NCI-H1048 (cell line): ENCODE measurements around the gene CHIC2.
A peak's percentile ranks its signal among the peaks of the same experiment; 100 is the strongest.

Experiments
- DNase-seq: peaks from one replicate; lab custom pipeline; 2025; lab: John Stamatoyannopoulos, UW

Gene CHIC2

DNA sequence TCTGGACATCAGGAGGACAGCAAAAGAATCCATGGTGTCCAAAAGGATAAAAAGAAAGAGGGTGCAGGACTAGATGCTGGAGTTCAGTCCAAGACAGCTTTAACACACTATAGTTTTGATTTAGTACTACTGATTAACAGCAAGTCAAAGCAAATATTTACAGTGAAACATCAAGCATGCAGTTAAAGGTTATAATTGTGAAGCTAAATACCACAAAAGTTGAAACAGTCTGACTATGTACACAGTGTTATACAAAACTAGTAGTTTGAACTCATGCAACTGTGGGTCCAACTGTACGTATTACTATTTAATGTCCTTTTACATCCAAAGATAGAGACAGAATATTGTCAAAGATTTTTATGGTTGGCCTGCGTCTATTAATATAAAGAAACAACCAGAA lies 57.6 kb downstream of the CHIC2 start:
- no peak for DNase-seq

DNA sequence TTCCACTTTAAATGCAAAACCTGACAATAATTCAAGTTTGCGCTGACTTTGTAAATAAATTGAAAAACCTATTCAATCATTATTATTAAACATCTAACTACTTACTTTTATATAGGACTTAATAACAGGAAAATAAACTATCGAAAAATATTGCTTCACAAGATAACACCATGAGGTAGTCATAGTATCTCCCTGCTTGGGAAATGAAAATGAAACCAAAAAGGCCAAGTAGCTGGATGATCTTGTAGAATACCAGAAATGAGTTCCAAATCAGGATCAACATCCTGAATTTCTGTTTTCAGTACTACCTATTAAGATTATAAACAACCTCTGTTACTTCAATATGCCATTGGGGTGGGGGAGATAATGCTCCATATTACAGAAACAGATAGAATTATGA lies 58.9 kb downstream of the CHIC2 start:
- no peak for DNase-seq

DNA sequence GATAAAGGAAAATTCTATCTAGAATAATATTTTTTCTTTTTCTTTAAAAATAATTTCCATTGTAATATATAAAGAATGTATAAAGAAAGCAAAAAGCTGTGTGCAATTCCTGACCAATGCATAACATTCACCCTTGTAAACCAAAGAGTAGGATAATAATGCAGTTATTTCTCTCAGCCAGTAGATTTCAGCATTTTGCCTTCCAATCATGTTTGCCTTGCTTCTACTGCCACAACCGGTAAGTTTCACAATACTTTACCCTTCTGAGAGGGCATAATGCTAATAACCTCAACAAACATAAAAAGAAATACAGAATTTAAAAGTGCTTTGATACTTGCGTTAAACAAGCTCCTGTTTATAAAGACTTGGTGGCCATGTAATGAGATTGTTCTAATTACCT lies 59.9 kb downstream of the CHIC2 start:
- DNase-seq: no peak

DNA sequence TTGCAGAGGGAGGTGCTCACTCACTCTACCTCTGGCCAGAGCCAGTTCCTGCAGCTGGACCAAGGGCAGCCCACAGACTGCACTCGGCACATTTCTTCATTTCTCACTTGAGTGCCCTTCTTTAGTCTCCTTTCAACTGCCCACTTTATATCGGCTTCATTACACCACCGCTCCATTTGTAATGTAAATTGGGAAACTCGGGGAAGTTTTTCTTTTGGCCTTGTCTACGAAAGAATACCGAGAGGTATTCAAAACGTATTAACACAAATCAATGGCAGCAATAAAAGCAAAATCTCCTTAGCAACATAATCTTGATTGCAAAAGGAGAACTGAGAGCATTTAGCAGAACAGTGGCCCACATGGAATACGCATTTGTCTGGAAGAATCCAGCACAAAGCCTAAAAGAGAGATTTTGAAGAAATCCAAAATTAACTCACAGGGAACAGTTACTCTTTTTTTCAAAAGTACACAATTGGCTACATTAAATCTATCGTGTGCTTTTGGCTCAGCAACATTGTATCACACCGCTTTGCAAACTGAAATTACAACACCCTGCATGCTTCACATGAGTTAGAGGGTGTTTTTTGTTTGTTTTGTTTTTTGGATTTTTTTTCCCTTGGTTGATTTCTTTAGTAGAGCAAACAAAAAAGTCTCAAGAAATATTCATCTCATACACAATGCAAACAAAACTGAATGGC lies 62.6 kb downstream of the CHIC2 start:
- DNase-seq: no peak

DNA sequence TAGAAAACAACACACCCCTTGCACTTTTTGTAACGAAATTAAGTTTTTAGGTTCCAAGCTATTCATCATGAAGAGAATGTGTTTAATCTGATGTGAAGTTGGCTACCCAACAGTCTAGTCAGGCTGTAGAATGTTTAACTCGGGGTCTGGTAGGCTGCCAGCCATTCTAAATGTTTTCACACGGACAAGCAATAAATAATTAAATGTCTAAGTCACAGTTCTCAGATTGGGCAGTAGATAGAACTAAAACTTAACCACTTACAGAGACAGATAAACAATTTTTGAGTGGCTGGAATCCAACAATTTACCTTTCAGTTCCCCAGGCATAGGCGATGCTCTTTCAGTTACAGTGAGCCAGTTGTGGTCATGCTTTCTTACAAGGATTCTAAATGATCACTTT lies 66.5 kb downstream of the CHIC2 start:
- no peak for DNase-seq

DNA sequence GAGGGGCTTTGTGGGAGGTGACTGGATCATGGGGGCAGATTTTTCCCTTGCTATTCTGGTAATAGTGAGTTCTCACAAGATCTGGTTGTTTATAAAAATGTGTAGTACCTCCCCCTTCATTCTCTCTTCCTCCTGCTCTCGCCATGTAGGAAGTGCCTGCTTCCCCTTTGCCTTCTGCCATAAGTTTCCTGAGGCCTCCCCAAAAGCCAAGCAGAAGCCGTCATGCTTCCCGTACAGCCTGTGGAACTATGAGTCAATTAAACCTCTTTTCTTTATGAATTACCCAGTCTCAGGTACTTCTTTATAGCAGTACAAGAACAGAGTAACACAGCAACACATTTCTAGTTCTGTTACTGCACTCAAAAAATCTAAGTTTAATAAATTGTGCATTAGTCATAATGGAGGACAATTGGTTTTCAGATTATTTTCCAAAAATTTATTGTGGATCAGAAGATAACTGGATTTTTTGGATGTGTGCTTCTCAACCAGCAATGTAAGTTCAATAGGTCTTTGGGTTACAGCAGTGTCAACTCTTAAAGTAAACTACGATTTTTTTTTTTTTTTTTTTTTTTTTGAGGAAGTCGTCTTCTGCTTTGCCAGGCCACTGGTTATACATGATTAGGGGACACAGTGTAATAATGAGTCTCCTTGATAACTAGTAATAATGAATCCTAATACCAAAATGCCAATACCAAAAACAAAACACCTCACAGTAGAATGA lies 69.9 kb downstream of the CHIC2 start:
- DNase-seq: no peak

DNA sequence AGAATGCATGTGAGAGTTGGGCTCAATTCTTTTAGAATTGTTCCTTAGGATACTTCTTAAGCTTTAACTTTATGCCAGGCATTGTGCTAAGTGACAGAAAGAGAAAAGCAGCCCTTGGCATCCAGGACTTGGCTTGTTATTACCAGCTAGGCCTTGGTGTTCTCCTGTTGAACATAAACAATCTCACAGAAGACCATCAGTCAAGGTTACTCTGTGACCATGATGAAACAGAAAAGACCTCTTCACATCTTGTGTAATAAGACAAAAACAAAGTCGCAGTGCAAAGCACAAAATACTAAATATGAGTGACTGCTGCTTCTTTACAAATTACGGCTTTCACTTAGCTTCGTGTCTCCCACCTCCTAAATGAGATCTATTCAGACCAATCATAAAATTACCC lies 71.6 kb downstream of the CHIC2 start:
- no peak for DNase-seq

DNA sequence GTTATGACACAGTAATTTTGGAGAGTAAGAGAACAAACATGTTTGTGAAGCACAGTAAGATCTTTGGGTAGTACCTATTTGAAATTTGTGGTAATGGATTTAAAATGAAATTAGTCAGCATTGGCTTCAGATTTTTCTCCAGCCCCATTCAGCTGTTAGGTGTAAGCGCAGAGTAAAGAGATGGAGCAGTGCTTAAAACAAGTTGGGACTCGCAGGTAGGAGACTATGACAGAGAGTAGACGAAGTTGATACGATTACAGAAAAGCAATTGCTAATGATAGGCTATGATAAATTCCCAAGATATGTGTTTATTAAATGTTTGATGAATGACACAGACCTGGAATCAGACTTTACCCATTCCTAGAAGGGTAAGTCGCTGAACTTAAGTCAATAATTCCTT lies 72.6 kb downstream of the CHIC2 start:
- DNase-seq: no peak

DNA sequence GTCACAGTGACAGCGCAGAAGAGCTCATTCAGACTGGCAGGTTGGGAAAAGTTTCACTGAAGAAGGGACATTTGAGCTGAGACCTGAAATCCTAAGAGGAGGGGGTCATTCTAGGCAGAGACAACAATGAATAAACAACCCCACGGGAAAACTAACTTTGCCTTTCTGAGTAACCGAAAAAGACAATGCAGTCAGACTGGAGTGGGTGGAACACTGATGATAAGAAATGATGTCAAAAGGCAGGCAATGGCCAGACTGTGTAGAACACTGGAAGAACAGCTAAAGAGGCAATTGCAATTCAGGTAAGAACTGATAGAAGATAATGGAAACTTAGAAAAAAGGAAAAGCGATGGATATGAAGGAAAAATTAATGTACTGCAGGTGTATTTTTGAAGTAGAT lies 73.8 kb downstream of the CHIC2 start:
- no peak for DNase-seq

DNA sequence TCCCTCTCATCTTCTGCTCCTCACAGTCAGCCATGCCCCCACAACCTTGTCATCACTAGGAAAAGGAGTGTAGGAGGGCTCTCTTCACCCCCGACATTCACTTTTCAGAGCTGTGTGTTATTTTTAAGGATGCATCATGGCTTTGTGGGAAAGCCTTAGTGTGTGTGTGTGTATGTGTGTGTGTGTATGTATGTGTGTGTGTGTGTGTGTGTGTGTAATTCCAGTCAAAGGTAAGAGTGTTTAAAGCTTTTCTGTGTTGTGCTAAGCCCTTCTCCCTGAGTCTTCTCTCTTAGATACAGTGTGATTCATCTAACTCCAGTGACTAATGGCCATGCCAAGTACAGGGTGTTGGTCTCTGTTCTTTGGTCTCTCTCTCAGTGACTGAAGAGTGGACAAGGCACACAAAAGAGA lies 76.6 kb downstream of the CHIC2 start:
- no peak for DNase-seq

DNA sequence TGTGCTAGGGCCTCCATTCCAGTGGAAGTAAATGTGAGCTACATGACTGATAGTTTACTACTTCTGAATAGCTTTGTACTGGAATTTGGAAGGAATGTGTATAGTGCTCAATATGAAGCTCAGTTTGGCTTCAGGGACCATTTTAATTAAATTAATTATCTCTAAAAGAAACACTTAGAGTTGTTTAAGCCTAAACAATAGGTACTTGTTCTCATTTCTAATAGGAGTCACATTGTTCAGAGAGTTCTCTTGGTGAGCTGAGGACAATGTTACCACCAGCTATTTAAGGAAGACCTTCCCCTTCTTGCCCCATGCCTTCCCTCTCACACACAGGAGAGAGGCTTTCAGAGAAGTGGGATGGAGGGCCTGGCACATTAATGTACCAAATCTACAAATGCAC lies 78.3 kb downstream of the CHIC2 start:
- peak; percentile 15 for DNase-seq

DNA sequence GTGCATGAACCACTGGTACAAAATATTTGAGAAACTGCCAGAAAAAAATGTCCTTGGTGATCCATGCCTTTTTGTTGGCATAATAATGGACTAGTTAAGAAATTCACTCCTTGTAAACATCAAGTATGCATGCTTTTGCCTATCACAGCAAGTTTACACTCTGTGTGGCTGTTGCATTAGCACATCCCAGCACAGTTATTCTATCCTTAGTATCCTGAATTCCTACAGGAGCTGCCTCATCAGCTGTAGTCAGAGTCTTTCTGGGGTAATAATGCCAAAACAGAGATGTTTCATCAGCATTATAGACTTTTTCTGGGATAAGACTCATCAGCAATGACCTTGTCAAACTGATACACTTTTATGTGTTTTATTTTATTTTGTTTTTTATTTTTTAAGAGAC lies 82.8 kb downstream of the CHIC2 start:
- no peak for DNase-seq

DNA sequence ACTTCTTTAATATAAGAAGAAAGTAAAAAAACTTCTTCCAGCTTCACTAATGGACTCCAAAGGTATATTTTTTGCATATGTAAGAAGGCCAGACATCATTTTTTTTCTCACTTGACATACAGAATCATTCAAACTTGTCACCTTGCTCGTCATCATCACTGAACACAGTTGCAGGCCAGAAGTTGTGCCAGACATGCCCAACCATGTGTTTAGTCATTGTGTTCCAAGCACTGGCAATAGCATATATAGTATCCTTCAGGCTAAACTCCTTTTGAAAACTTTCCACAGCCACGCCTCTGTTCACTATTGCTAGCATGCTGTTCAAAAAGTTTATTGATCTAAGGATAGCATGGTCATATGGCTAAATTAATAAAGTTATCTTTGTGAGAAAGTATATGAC lies 83.3 kb downstream of the CHIC2 start:
- DNase-seq: no peak

DNA sequence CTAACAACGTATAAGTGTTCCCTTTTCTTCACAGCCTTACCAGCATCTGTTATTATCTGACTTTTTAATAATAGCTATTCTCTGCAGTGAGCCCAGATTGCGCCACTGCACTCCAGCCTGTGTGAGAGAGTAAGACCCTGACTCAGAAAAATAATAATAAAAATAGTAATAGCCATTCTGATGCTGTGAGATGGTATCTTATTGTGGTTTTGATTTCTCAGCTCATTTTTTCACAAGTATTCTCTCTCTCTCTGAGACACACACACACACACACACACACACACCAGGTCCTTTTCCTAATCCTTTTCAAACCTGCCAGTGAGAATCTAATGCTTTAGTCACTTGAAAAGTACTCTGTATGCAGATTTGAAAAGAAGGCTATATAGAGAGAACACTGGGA lies 89.8 kb downstream of the CHIC2 start:
- no peak for DNase-seq

DNA sequence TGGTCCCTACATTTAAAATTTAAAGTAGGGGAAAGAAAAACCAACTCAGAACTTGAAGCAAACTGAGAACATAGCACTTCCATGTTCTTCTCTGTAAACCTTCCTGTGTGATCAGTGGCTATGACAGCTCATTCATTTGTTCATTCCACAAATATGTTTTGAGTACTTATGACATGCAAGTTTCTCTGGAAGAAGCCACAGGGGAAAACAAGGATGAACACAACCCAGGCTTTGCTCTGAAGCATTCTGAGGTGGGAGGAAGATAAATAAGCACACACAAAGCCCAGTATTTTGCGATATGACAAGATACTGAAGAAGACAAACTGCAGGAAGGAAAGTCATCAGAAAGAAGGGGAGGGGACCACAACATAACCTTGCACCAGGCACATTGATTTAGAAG lies 96.4 kb downstream of the CHIC2 start:
- no peak for DNase-seq

DNA sequence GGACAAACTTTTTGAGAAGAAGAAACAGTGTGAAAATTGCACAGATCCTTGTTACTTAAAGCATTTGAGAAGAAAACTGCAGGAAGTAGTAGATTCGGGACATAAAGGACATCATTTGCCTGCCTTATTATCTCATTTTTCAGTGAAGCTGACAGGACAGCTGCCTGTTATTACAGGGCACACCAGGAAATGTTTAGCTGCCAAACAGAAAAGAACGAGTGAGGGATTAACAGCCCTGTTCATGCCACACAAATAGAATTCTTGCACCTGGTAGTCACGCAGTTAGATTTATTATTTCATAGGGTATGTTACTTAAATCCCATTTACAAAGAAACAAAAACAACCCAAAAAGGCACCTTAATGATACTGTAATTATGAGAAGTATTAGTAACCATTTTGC lies 100.6 kb downstream of the CHIC2 start:
- DNase-seq: no peak

DNA sequence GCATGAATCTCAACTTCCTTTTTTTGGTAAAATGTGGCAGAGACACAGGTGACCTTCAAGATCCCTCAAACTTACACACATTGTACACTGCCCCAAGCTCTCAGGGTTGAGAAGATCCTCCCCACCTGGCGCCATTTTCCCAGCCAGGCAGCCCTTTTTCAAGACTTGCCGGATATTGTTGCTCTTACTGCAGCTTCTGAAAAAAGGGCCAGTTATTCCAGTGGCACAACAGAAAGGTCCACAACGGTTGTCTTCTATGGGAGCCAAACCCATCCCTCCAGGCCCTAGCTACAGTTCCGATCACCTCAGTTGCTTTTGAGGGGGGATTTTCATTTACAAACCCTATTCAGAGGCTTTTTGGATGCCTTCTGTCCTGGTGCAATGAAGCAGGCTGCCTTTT lies 101.1 kb downstream of the CHIC2 start:
- no peak for DNase-seq

DNA sequence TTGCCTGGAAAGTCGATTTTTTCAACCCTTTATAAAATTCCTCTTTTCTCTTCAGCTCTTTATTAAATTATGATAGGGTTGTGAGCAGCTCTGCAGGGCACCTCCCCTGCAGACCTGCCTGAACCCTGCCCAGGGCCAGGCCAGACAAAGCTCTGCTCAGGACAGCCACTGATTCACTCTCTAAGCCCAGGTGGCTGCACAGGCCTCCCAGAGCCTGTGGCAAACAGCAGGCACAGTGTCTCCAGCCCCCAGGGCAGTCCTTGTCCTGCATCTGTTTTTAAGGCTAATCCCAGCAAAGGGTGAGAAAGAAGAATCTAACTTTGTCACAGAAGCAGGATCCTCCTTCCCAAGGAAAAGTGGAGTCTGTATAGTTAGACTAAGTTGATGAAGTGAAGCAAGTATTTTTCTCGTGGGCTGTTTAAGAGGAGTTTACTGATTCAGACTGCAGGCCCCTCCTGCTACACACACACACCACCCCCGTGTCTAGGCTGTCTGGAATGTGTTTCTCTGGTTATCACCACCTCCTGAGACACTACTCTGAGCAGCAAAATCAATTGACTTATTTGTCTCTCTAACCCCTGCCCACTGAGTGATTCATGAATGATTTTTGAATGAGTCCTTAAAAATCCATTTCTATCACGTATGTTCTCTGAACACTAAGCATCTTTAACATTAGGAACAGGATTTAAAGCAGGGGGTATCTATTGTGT lies 101.7 kb downstream of the CHIC2 start:
- DNase-seq: no peak

DNA sequence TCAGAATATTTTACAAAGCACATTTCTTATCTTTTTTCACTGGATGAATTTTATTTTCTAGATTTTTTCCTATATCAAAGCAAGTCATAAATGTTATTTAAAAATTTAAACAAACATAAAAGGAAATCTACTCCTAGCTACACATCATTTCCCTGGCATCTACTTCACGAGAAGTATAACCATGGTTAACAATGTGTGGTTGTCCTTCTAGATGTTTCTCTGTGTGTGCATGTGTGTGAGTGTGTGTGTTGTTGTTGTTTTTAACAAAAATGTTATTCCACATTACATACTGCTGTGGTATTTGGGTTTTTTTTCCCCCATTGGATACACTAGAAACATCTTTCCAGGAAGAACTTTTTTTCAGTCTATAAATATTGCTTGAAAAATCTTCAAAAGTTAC lies 103.1 kb downstream of the CHIC2 start:
- no peak for DNase-seq

DNA sequence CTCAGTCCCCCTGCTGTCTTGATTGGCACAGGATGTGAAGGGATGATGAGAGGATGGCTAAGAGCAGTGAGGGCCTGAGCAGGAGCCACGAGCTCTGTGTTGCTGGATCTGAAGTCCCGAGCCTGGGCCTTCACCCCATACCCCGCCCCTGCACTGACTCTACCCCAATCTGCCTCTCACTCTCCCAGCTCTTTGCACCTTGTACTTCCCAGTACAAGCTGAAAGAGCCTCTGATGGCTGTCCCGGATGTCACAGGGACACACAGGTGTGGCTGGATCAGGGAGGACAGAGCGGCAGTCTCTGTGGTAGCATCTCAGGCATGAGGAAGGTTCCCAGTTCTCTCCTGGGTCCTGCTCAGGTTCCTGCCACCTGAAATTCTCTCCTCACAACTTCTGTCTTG lies 103.6 kb downstream of the CHIC2 start:
- DNase-seq: no peak
